Heart left ventricle (tissue), 13 donors: ENCODE results near the gene NAALADL1.

ENCODE experiments used
- CTCF ChIP-seq, 12 donors: fragments of 200-600 bp; sonication (generic) in 4 of 12; IDR thresholded peaks; one replicate each; pipeline versions ENCODE4 v1.5.0 to v1.8.0; 2018 to 2022; ENCODE audit warnings: antibody characterized with exemption in 12 of 12, mild to moderate bottlenecking in 5 of 12
- POLR2A ChIP-seq, 2 donors: fragments of 450-650 bp; IDR thresholded peaks; one replicate each; pipeline ENCODE4 v1.6.1; 2017; ENCODE audit warnings: antibody characterized with exemption in 2 of 2, mild to moderate bottlenecking in 2 of 2, moderate library complexity in 2 of 2
- donor health status: ischemic (EF 13 %, LVEDD 7.1; RV severe dilation, severe dysfunction).
- donor health status: DM: no; HTN: yes; CAD: no.
- donor health status: DM: no; HTN: no; CAD: no.
- donor health status: ischemic (EF 25% LVEDD 6.9; RV normal size, moderate dysfunction).
- donor health status: ischemic (EF 25% LVEDD 5.7; RV mildly dilated, moderate dysfunction).
- donor health status: ischemic (EF 35%, LVEDD 5.7; RV mildly dilated, moderate dysfunction).
- donor health status: nonischemic (EF 11% LVEDD 7.7; RV severe dilation, severe dysfunction).
- donor health status: DM: yes; HTN: yes; CAD: no.
- donor health status: PGD.
- donor health status: ischemic (EF 29% LVEDD 5.4; RV normal size, mild dysfunction).
- donor health status: nonischemic (EF 23%, LVEDD 6.1; RV moderate dilation, normal function).

GRCh38 chr11:65066805-65067291 is 8.5 kb upstream of the NAALADL1 start:
- no peak for TF ChIP-seq CTCF (IDR thresholded peaks at IDR 0.05)
- no peak for TF ChIP-seq POLR2A (IDR thresholded peaks at IDR 0.05)
